IPS-18a (cell line): ENCODE measurements around the gene RORB.

Experiments used
- H3K27ac ChIP-seq: one replicate; pipeline ENCODE4 v1.5.1; 2013; ENCODE audit warnings: low read length
- H3K27me3 ChIP-seq: one replicate; pipeline ENCODE4 v1.6.1; 2013; ENCODE audit warnings: mild to moderate bottlenecking, low read length; ENCODE audit not compliant: control insufficient read depth, insufficient read depth
- H3K36me3 ChIP-seq: one replicate; pipeline ENCODE4 v1.6.1; 2013; ENCODE audit warnings: low read depth, low read length; ENCODE audit not compliant: control insufficient read depth
- H3K4me1 ChIP-seq: one replicate; pipeline ENCODE4 v1.6.1; 2013; ENCODE audit warnings: low read depth, low read length; ENCODE audit not compliant: control insufficient read depth
- H3K4me3 ChIP-seq: one replicate; pipeline ENCODE4 v1.5.1; 2013; ENCODE audit warnings: low read length
- H3K9ac ChIP-seq: one replicate; pipeline ENCODE4 v1.6.1; 2013; ENCODE audit warnings: mild to moderate bottlenecking, low read length, moderate library complexity
- H3K9me3 ChIP-seq: one replicate; pipeline ENCODE4 v1.6.1; 2013; ENCODE audit warnings: low read depth, low read length; ENCODE audit not compliant: control insufficient read depth

RORB gene

GRCh38 chr9:74609671-74610405 is 112.7 kb downstream of the RORB start:
- Histone ChIP-seq H3K4me1 (no peaks in the 10 kb centered on the region), H3K4me3 (no peak overlapping the region), H3K27me3 (no peaks in the 10 kb centered on the region), H3K9me3 (no peaks in the 10 kb centered on the region), H3K36me3 (no peaks in the 10 kb centered on the region), H3K27ac (no peak overlapping the region), H3K9ac (no peak overlapping the region)

- H3K36me3 ChIP-seq, result no peaks in the 10 kb centered on the region
These were observed 113.5 kb downstream of the RORB start for GRCh38 chr9:74610523-74611061.

GRCh38 chr9:74630228-74630627 is 133.1 kb downstream of the RORB start:
- H3K9ac ChIP-seq, result no peak overlapping the region
- H3K4me1 ChIP-seq, result peaks cover 4% of the 10 kb centered on the region
- no peaks in the 10 kb centered on the region for H3K9me3 ChIP-seq
- H3K27me3 ChIP-seq, result no peaks in the 10 kb centered on the region
- no peaks in the 10 kb centered on the region for H3K36me3 ChIP-seq
- H3K27ac ChIP-seq, result no peak overlapping the region
- no peak overlapping the region for H3K4me3 ChIP-seq

More at GRCh38 chr9:74610523-74611061, 113.5 kb downstream of the RORB start:
- Histone ChIP-seq H3K4me3 (no peak overlapping the region), H3K9me3 (no peaks in the 10 kb centered on the region), H3K27me3 (no peaks in the 10 kb centered on the region), H3K9ac (no peak overlapping the region), H3K4me1 (no peaks in the 10 kb centered on the region), H3K27ac (no peak overlapping the region)

DNA sequence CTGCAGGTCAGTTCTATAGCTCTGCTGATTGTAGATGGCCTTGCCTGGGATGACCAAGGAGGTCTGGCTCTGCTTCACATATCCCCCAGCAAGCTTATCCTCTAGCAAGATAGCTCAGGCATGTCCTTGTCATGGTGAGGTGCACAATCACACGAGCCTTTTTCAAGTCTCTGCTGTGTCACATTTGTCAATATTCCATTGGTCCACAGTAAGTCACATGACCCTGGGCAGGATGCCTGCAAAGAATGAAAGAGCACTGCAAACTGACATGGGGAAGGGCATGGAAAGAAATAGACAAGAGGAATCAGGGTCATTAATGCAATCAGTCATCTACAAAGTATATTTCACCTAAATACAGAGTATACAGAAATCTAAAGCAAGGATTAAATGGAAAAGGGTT is 142.0 kb downstream of the RORB start:
- H3K4me1 ChIP-seq, result peaks cover 5% of the 10 kb centered on the region
- no peak overlapping the region for H3K27ac ChIP-seq
- H3K27me3 ChIP-seq, result no peaks in the 10 kb centered on the region
- H3K9me3 ChIP-seq, result no peaks in the 10 kb centered on the region
- no peaks in the 10 kb centered on the region for H3K36me3 ChIP-seq
- H3K4me3 ChIP-seq, result no peak overlapping the region
- H3K9ac ChIP-seq, result no peak overlapping the region

DNA sequence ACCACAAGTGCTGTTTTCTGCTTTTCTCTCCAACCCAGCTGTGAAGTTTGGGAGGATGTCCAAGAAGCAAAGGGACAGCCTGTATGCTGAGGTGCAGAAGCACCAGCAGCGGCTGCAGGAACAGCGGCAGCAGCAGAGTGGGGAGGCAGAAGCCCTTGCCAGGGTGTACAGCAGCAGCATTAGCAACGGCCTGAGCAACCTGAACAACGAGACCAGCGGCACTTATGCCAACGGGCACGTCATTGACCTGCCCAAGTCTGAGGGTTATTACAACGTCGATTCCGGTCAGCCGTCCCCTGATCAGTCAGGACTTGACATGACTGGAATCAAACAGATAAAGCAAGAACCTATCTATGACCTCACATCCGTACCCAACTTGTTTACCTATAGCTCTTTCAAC is 145.2 kb downstream of the RORB start:
- H3K9me3 ChIP-seq, result no peaks in the 10 kb centered on the region
- H3K27ac ChIP-seq, result no peak overlapping the region
- H3K4me1 ChIP-seq, result peaks cover 5% of the 10 kb centered on the region
- H3K4me3 ChIP-seq, result no peak overlapping the region
- H3K9ac ChIP-seq, result no peak overlapping the region
- H3K27me3 ChIP-seq, result no peaks in the 10 kb centered on the region
- no peaks in the 10 kb centered on the region for H3K36me3 ChIP-seq

GRCh38 chr9:74643303-74643923 is 146.3 kb downstream of the RORB start:
- H3K9me3 ChIP-seq, result no peaks in the 10 kb centered on the region
- H3K4me1 ChIP-seq, result peaks cover 5% of the 10 kb centered on the region
- no peak overlapping the region for H3K4me3 ChIP-seq
- H3K9ac ChIP-seq, result no peak overlapping the region
- no peaks in the 10 kb centered on the region for H3K36me3 ChIP-seq
- H3K27ac ChIP-seq, result no peak overlapping the region
- no peaks in the 10 kb centered on the region for H3K27me3 ChIP-seq

DNA sequence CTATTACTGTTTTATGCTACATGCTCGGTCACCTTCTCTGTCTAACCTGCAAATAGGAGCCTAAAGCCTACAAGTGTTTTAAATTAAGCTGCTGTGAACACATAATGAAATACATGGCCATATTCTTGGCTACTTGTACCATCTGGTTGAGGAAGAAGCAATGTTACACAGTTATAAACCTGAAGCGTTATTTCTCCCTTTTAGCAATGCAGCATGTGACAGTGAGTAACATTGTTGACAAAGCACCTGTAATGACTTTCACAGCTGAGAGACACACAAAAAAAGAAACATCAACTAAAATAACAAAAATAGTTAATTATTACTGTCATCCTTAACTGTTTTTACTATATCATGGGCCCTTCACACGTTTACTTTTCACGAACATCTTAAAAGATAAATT is 146.9 kb downstream of the RORB start:
- Histone ChIP-seq H3K27me3 (no peaks in the 10 kb centered on the region), H3K9ac (no peak overlapping the region), H3K4me3 (no peak overlapping the region), H3K36me3 (no peaks in the 10 kb centered on the region), H3K27ac (no peak overlapping the region), H3K4me1 (peaks cover 5% of the 10 kb centered on the region), H3K9me3 (no peaks in the 10 kb centered on the region)

- Histone ChIP-seq H3K4me3 (no peak overlapping the region), H3K27ac (no peak overlapping the region), H3K27me3 (no peaks in the 10 kb centered on the region), H3K36me3 (no peaks in the 10 kb centered on the region), H3K9ac (no peak overlapping the region), H3K9me3 (no peaks in the 10 kb centered on the region), H3K4me1 (peaks cover 5% of the 10 kb centered on the region)
These were observed 148.0 kb downstream of the RORB start for GRCh38 chr9:74645007-74645639.

DNA sequence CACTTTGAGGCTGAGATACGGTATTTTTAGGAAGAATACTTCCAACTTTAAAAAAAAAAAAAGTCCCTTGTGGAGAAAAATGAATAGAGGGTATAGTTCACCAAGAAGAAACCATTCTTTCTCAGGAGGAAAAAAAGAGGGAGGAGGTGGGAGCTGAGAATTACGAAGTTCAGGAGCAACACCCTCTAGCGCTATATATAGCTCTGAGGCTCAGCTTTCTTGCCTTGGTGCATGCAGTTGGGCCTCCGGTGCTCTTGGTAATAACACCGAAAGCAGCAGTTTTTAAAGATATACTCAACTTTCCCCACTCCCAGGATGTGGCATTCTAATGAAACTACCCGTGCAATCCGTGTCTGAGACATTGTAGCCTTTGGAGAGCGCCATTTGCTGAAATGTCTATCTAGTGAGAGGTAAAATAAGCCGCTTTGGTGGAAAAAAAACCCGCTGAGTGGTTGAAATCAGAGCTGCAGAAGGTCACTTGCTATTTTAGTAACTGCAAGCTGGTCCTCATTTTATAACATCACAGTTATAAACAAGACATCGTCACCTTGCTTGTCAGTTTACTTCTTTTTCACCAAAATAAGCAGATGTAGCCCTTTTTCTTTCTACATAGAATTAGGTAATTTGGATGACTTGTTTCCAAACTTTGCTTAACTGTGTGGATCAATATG is 156.4 kb downstream of the RORB start:
- Histone ChIP-seq H3K27me3 (no peaks in the 10 kb centered on the region), H3K36me3 (no peaks in the 10 kb centered on the region), H3K27ac (no peak overlapping the region), H3K9me3 (no peaks in the 10 kb centered on the region), H3K4me1 (no peaks in the 10 kb centered on the region), H3K9ac (no peak overlapping the region), H3K4me3 (no peak overlapping the region)

DNA sequence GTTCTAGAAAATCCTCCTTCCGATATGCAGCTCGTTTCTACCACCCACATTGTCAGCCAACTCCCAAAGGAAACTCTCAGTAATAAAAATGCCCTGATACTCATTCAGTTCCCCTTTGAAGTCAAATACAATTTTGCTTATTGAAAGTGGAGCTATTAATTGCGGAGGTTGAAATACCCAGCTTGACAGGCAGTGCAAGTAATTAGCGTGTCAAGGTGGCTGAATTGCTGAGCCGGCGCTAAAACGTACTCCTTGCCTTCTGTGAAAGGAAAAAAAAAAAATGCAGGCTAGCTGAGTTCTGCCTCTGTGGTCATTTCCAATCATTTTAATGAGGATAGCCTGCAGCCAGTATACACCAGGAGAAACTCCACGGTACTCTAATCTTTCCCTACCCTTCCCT is 165.5 kb downstream of the RORB start:
- no peaks in the 10 kb centered on the region for H3K27me3 ChIP-seq
- no peaks in the 10 kb centered on the region for H3K36me3 ChIP-seq
- H3K27ac ChIP-seq, result no peak overlapping the region
- H3K9ac ChIP-seq, result no peak overlapping the region
- H3K4me3 ChIP-seq, result no peak overlapping the region
- no peaks in the 10 kb centered on the region for H3K9me3 ChIP-seq
- no peaks in the 10 kb centered on the region for H3K4me1 ChIP-seq

- no peak overlapping the region for H3K9ac ChIP-seq
- H3K36me3 ChIP-seq, result no peaks in the 10 kb centered on the region
- no peaks in the 10 kb centered on the region for H3K27me3 ChIP-seq
- H3K9me3 ChIP-seq, result no peaks in the 10 kb centered on the region
- no peaks in the 10 kb centered on the region for H3K4me1 ChIP-seq
- no peak overlapping the region for H3K27ac ChIP-seq
- no peak overlapping the region for H3K4me3 ChIP-seq
These were observed 166.3 kb downstream of the RORB start for GRCh38 chr9:74663439-74663838.
